Body of pancreas (tissue), 4 donors: Measurements from ENCODE around the gene CHST13.

Source experiments
- CTCF ChIP-seq, 7 experiments: fragments of 450-650 bp in 4 of 7; fragments of 200-600 bp in 3 of 7; sonication (generic) in 3 of 7; IDR thresholded peaks; one replicate each; pipeline ENCODE4 v1.5.1; 2016 to 2019; ENCODE audit warnings: antibody characterized with exemption in 7 of 7
- POLR2A ChIP-seq, 3 donors: fragments of 450-650 bp; IDR thresholded peaks; one replicate each; pipeline ENCODE4 v1.6.1; 2016; ENCODE audit warnings: antibody characterized with exemption in 3 of 3, mild to moderate bottlenecking in 2 of 3

- TF ChIP-seq CTCF (IDR thresholded peaks at IDR 0.05), result no peak
- no peak for TF ChIP-seq POLR2A (IDR thresholded peaks at IDR 0.05)
These were observed 22.9 kb upstream of the CHST13 start for GRCh38 chr3:126501054-126501453.
